Measurements from ENCODE around the gene EVA1C. TPM values are rescaled to one million over a fixed set of nuclear protein-coding genes. Genes with fewer than 3 reads are reported as not detected.
A peak's percentile ranks its signal among the peaks of the same experiment; 100 is the strongest.
"Not testable (repeated sequence)": the region's sequence is repeated elsewhere in the genome, so short reads cannot be mapped to it uniquely, and the experiment has no call there.

The EVA1C gene
- 1.0 and 1.9 TPM in 2 replicates for total RNA-seq
- polyA plus RNA-seq (2012), result 0.44 TPM

- DNase-seq (ENCODE audit: low read depth), result peak; percentile 40
These were observed at the start of gene EVA1C for GRCh38 chr21:32412162-32413014. EVA1C (plus strand) TSS chr21:32412706; CDS start chr21:32412854, 148 bp downstream.

- DNase-seq (ENCODE audit: low read depth), result no peak
These were observed 48.1 kb upstream of the EVA1C start for GRCh38 chr21:32364387-32364786.

GRCh38 chr21:32364796-32365195 lies 47.7 kb upstream of the EVA1C start:
- DNase-seq (ENCODE audit: low read depth), result no peak

GRCh38 chr21:32366191-32366590 lies 46.3 kb upstream of the EVA1C start:
- no peak for DNase-seq (ENCODE audit: low read depth)

- DNase-seq (ENCODE audit: low read depth), result no peak
These were observed 45.3 kb upstream of the EVA1C start for GRCh38 chr21:32367158-32367557.

GRCh38 chr21:32368386-32368785 lies 44.1 kb upstream of the EVA1C start:
- DNase-seq (ENCODE audit: low read depth), result peak; percentile 60

GRCh38 chr21:32368961-32369360 lies 43.5 kb upstream of the EVA1C start:
- not testable (repeated sequence) for DNase-seq (ENCODE audit: low read depth)

- DNase-seq (ENCODE audit: low read depth), result no peak
These were observed 41.3 kb upstream of the EVA1C start for GRCh38 chr21:32370998-32371766.

- DNase-seq (ENCODE audit: low read depth), result peak; percentile 54
These were observed 40.6 kb upstream of the EVA1C start for GRCh38 chr21:32371913-32372314.

- peak; percentile 46 for DNase-seq (ENCODE audit: low read depth)
These were observed 39.8 kb upstream of the EVA1C start for GRCh38 chr21:32372755-32373154.

- no peak for DNase-seq (ENCODE audit: low read depth)
These were observed 35.0 kb upstream of the EVA1C start for GRCh38 chr21:32377506-32377905.

GRCh38 chr21:32377991-32378390 lies 34.5 kb upstream of the EVA1C start:
- DNase-seq (ENCODE audit: low read depth), result no peak

- DNase-seq (ENCODE audit: low read depth), result peak; percentile 99
These were observed 33.5 kb upstream of the EVA1C start for GRCh38 chr21:32378956-32379355.

GRCh38 chr21:32380940-32381339 lies 31.6 kb upstream of the EVA1C start:
- DNase-seq (ENCODE audit: low read depth), result peak; percentile 56

GRCh38 chr21:32381571-32381970 lies 30.9 kb upstream of the EVA1C start:
- peak; percentile 70 for DNase-seq (ENCODE audit: low read depth)

GRCh38 chr21:32382108-32382644 lies 30.3 kb upstream of the EVA1C start:
- peak; percentile 53 for DNase-seq (ENCODE audit: low read depth)

- DNase-seq (ENCODE audit: low read depth), result peak; percentile 76
These were observed 28.7 kb upstream of the EVA1C start for GRCh38 chr21:32383812-32384211.

- DNase-seq (ENCODE audit: low read depth), result peak; percentile 84
These were observed 26.2 kb upstream of the EVA1C start for GRCh38 chr21:32386195-32386870.

GRCh38 chr21:32387151-32387550 lies 25.4 kb upstream of the EVA1C start:
- DNase-seq (ENCODE audit: low read depth), result no peak

- DNase-seq (ENCODE audit: low read depth), result no peak
These were observed 24.2 kb upstream of the EVA1C start for GRCh38 chr21:32388306-32388705.

- DNase-seq (ENCODE audit: low read depth), result peak; percentile 64
These were observed 23.0 kb upstream of the EVA1C start for GRCh38 chr21:32389337-32390015.
